ENCODE data around the gene RAB6B. TPM values are rescaled to one million over a fixed set of nuclear protein-coding genes. Genes with fewer than 3 reads are reported as not detected.

Gene RAB6B
- polyA plus RNA-seq, 2 of the 4 experiments (the other 2 are of a cell fraction) = 2.4 to 2.5 TPM

- TF ChIP-seq, protein P1, sequence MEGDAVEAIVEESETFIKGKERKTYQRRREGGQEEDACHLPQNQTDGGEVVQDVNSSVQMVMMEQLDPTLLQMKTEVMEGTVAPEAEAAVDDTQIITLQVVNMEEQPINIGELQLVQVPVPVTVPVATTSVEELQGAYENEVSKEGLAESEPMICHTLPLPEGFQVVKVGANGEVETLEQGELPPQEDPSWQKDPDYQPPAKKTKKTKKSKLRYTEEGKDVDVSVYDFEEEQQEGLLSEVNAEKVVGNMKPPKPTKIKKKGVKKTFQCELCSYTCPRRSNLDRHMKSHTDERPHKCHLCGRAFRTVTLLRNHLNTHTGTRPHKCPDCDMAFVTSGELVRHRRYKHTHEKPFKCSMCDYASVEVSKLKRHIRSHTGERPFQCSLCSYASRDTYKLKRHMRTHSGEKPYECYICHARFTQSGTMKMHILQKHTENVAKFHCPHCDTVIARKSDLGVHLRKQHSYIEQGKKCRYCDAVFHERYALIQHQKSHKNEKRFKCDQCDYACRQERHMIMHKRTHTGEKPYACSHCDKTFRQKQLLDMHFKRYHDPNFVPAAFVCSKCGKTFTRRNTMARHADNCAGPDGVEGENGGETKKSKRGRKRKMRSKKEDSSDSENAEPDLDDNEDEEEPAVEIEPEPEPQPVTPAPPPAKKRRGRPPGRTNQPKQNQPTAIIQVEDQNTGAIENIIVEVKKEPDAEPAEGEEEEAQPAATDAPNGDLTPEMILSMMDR (IDR thresholded peaks at IDR 0.05) = no peak
- no peak for TF ChIP-seq ZC3H11A (IDR thresholded peaks at IDR 0.05)
Measured at GRCh38 chr3:133868758-133869475, 26.8 kb downstream of the RAB6B start (continued).

DNA sequence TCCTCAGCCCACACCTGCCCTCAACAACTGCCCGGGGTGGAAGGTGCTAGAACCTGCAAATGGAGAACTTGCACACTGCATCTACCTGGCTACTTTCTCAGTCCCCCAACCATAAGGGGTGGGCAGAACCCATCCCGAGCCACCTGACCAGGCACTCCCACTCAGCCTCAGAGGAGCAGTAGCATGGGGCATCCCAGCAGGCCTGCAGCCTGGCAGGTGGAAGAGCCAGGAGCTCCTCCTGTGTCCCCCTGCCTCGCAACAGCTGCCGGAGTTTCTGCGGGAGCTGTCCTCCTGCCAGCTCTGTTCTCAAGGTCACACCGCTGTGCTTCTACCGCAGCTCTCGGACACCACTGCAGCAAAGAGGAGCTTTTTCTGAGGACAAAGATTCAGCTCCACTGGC lies 27.5 kb downstream of the RAB6B start:
- Histone ChIP-seq H3K4me2 (no peak overlapping the region), H3K27ac (no peak overlapping the region), H3K4me3 (no peak overlapping the region), H3K4me1 (no peaks in the 10 kb centered on the region), H3K9me3 (no peaks in the 10 kb centered on the region)
- ATAC-seq = no peak
- POLR2A ChIA-PET = no interaction called here
- CTCF ChIA-PET = no interaction called here
- WGBS (ENCODE audit: missing lambda C conversion rate) = 58% methylated on average over 5 of the region's 8 CpGs
- no peak for FAIRE-seq
- DNase-seq (ENCODE audit: low read depth in 1 of 2, low spot score in 1 of 2) = no peak
- TF ChIP-seq CBX8 (IDR thresholded peaks at IDR 0.05) (no peak), ZC3H11A (IDR thresholded peaks at IDR 0.05) (no peak), HMGXB4 (CRISPR knock-in tag; IDR thresholded peaks at IDR 0.05; ENCODE audit: borderline replicate concordance) (no peak), MAX (IDR thresholded peaks at IDR 0.05) (no peak), CBX2 (IDR thresholded peaks at IDR 0.05; ENCODE audit: borderline replicate concordance, low read depth) (no peak), MYC (IDR thresholded peaks at IDR 0.05; ENCODE audit: borderline replicate concordance, low read length) (no peak), NPAS2 (CRISPR knock-in tag; IDR thresholded peaks at IDR 0.05; ENCODE audit: borderline replicate concordance) (no peak), FOSB (CRISPR knock-in tag; IDR thresholded peaks at IDR 0.05) (no peak), EHMT2 (IDR thresholded peaks at IDR 0.05; ENCODE audit: low read depth) (no peak), NR3C1 (IDR thresholded peaks at IDR 0.05) (no peak), HDAC2 (IDR thresholded peaks at IDR 0.05) (no peak), FOXS1 (CRISPR knock-in tag; IDR thresholded peaks at IDR 0.05) (no peak), KDM5A (IDR thresholded peaks at IDR 0.05) (no peak), ATOH8 (CRISPR knock-in tag; IDR thresholded peaks at IDR 0.05; ENCODE audit: low read depth) (no peak)

DNA sequence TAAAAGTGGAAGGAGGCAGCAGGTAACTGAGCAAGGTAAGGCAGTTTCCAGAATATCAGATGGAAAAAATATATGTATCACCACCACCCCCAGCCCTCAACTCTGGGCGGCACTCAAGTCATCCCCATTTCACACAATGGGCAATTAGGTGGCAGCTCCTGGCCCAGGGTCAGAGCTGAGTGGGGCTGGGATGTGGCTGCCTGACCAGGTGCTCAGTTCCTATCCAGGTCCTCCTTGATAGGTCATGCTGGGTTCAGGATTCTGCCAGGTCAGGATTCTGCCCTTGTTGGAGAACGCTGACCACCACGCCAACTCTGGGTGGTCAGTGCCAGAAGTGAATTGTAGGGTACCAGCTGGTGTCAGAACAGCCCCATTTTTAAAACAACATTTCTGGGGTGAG lies 29.5 kb downstream of the RAB6B start:
- Histone ChIP-seq H3K4me3 (no peak overlapping the region), H3K4me2 (no peak overlapping the region), H3K4me1 (no peaks in the 10 kb centered on the region), H3K27ac (no peak overlapping the region), H3K9me3 (no peaks in the 10 kb centered on the region)
- POLR2A ChIA-PET = no interaction called here
- CTCF ChIA-PET = interaction anchor here (1.5 kb wide), 1 partner anchor 12 kb away, joined by 4 read pairs; no protein-coding TSS in a partner anchor
- 85% methylated on average over 3 of the region's 3 CpGs for WGBS (ENCODE audit: missing lambda C conversion rate)
- ATAC-seq = no peak
- no peak for FAIRE-seq
- no peak for TF ChIP-seq CEBPB (IDR thresholded peaks at IDR 0.05)
- TF ChIP-seq NPAS2 (CRISPR knock-in tag; IDR thresholded peaks at IDR 0.05; ENCODE audit: borderline replicate concordance) = no peak
- no peak for TF ChIP-seq EHF (CRISPR knock-in tag; IDR thresholded peaks at IDR 0.05)
- no peak for TF ChIP-seq RNF2 (IDR thresholded peaks at IDR 0.05; ENCODE audit: borderline replicate concordance, low read depth)
- TF ChIP-seq HDAC2 (IDR thresholded peaks at IDR 0.05) = no peak
- TF ChIP-seq, protein P2, sequence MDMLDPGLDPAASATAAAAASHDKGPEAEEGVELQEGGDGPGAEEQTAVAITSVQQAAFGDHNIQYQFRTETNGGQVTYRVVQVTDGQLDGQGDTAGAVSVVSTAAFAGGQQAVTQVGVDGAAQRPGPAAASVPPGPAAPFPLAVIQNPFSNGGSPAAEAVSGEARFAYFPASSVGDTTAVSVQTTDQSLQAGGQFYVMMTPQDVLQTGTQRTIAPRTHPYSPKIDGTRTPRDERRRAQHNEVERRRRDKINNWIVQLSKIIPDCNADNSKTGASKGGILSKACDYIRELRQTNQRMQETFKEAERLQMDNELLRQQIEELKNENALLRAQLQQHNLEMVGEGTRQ (IDR thresholded peaks at IDR 0.05) = no peak
- TF ChIP-seq CBX8 (IDR thresholded peaks at IDR 0.05) = no peak
- TF ChIP-seq TP53 (CRISPR knock-in tag; IDR thresholded peaks at IDR 0.05) = no peak
- no peak for TF ChIP-seq SREBF2 (IDR thresholded peaks at IDR 0.05)
- no peak for TF ChIP-seq SMC3 (IDR thresholded peaks at IDR 0.05)
- no peak for TF ChIP-seq HMGXB4 (CRISPR knock-in tag; IDR thresholded peaks at IDR 0.05; ENCODE audit: borderline replicate concordance)
- no peak for TF ChIP-seq HOXA7 (CRISPR knock-in tag; IDR thresholded peaks at IDR 0.05)
- TF ChIP-seq JUN (IDR thresholded peaks at IDR 0.05) = no peak
- no peak for TF ChIP-seq ZFP36 (IDR thresholded peaks at IDR 0.05; ENCODE audit: borderline replicate concordance, partially characterized antibody)
- TF ChIP-seq KDM1A (IDR thresholded peaks at IDR 0.05; ENCODE audit: low read depth) = no peak
- DNase-seq (ENCODE audit: low read depth in 1 of 2, low spot score in 1 of 2) = no peak
